Activated CD4-positive, alpha-beta T cell treated with anti-CD3 and anti-CD28 coated beads, Interleukin-2, amount 50 U/mL, for 24 hours (primary cell): ENCODE measurements around the gene RMND1.
"Not testable (repeated sequence)": the region's sequence is repeated elsewhere in the genome, so short reads cannot be mapped to it uniquely, and the experiment has no call there.

ENCODE experiments used
- DNase-seq, 2 donors: peaks; one replicate each; pipeline ENCODE4 v3.0.0-alpha.2; 2020; ENCODE audit warnings: low read depth in 1 of 2, low spot score in 1 of 2

The RMND1 gene

GRCh38 chr6:151451950-151452749 is at the start of gene RMND1:
TSS of gene RMND1 (minus strand) at chr6:151452126. CDS start at chr6:151445811, 6,315 bp downstream.
- DNase-seq: peak; percentile 95 to 99

GRCh38 chr6:151499551-151499950 is 47.6 kb upstream of the RMND1 start:
- no peak for DNase-seq

GRCh38 chr6:151498327-151498726 is 46.4 kb upstream of the RMND1 start:
- DNase-seq: no peak

- no peak for DNase-seq
Observed at GRCh38 chr6:151497905-151498304, 46.0 kb upstream of the RMND1 start.

- DNase-seq: no peak
Observed at GRCh38 chr6:151495380-151495779, 43.5 kb upstream of the RMND1 start.

GRCh38 chr6:151494936-151495320 is 43.0 kb upstream of the RMND1 start:
- DNase-seq: no peak

- no peak for DNase-seq
Observed at GRCh38 chr6:151494235-151494935, 42.5 kb upstream of the RMND1 start.

- DNase-seq: no peak
Observed at GRCh38 chr6:151493804-151494234, 41.9 kb upstream of the RMND1 start, which contains the start of gene CCDC170. TSS of gene CCDC170 (plus strand) at chr6:151494017. CDS start at chr6:151494129, 112 bp downstream.

- no peak for DNase-seq
Observed at GRCh38 chr6:151493161-151493803, 41.4 kb upstream of the RMND1 start.

- DNase-seq: no peak
Observed at GRCh38 chr6:151490996-151491395, 39.1 kb upstream of the RMND1 start.

- DNase-seq: no peak
Observed at GRCh38 chr6:151488226-151488625, 36.3 kb upstream of the RMND1 start.

GRCh38 chr6:151483994-151484393 is 32.1 kb upstream of the RMND1 start:
- DNase-seq: no peak

- no peak for DNase-seq
Observed at GRCh38 chr6:151482290-151482689, 30.4 kb upstream of the RMND1 start.

- DNase-seq: no peak
Observed at GRCh38 chr6:151481786-151482185, 29.9 kb upstream of the RMND1 start.

GRCh38 chr6:151478670-151479069 is 26.7 kb upstream of the RMND1 start:
- DNase-seq: no peak

GRCh38 chr6:151477726-151478125 is 25.8 kb upstream of the RMND1 start:
- DNase-seq: no peak

GRCh38 chr6:151475653-151476523 is 24.0 kb upstream of the RMND1 start:
- peak in 1 of 2 donors; percentile 32 for DNase-seq

- DNase-seq: no peak
Observed at GRCh38 chr6:151464702-151465101, 12.8 kb upstream of the RMND1 start.

GRCh38 chr6:151461673-151462072 is 9.7 kb upstream of the RMND1 start:
- no peak for DNase-seq

- not testable (repeated sequence) for DNase-seq
Observed at GRCh38 chr6:151455751-151456398, 3.9 kb upstream of the RMND1 start.
